ENCODE results near the gene GLIS2.

Gene GLIS2

DNA sequence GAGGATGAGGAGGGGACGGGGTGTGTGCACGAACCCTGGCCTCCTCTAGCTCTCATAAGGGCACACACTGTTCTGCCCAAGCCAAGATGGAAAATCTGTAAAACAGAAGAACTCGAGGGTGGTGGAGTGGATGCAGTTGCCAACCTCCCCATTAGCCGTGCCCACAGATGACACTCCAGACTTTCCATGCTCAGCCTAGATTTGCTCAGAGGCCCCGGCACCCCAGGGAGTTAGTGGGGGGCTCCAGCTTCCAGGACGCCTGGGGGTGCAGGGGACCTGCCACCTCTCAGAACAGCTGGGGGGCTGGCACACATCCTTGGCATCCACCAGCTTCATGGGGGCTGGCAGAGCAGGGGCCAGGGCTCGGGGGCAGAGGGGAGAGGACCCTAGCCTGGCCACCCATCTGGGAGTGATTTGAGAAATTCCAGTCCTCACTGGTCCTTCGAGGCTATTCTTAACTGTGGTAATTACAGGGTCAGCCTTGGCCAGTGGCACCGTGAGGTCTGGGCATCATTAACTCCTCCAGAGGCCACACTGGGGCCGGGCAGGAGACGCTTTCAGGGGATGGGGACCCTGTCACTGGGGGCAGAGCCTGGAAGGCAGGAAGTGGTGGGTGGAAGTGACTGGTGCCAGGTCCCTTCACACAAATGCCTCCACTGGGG lies 70.1 kb downstream of the GLIS2 start:
- DNase-seq = no peak

DNA sequence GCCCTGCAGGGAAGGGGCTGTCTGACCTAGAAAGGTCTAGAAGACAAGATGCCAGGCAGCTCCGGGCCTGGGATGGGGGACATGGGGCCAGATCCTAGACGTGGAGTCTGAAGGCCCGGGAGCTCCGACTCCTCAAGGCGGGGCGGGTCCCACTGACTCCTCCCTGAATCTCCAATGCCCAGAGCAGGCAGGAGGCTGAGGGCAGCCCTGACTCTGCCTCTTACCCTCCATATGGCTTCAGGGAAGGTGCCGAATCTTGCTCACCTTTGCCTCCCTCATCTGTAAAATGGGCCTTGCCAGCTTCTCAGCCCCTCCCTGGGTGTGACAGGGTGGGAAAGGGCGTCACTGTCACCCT lies 70.6 kb downstream of the GLIS2 start:
- no peak for DNase-seq

DNA sequence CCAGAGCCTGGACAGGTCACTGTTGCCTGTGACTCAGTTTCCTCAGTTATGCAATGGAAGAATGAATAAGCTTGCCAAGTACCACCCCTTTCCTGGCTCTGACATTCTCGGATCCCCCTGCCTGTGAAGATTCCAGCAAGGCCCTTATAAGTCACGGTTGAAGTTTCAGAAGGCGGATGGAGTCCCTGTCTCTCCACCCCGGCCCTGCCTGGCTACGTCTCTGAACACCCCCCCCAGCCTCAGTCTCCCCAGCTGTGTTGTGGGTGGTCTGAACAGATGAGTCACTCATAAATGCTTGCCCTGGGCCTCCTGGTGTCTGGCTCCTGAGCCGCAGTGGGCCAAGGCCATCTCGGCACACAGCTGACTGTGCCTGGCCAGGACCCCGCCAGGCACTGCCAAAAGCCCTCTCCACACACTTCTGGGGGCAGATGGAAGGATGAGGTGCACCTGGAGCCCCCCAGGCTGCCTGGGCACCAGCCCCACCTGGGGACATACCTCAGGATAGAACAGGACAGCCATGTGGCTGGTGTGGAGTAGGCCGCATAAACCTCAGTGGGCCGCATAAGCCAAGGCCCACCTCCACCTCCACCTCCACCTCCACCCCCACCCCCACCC lies 71.2 kb downstream of the GLIS2 start:
- DNase-seq = no peak

DNA sequence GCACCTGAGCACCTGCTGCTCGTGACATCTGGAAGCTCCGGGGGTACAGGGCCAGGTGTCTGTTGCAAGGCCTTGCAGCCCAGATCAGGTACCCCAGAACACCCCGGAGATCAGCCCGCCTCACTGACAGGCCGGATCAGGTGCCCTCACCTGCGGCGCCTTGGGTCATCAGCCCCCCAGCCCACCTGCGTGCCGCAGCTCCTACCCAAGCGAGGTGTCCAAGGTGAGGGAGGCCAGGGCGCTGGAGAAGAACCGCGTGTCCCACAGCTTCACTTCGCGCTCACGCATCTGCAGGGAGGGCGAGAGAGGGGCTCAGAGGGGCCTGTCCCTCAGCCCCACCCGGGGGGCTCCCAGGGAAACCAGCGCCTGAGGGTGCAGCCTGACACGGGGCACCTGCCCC lies 71.9 kb downstream of the GLIS2 start:
- DNase-seq = no peak

DNA sequence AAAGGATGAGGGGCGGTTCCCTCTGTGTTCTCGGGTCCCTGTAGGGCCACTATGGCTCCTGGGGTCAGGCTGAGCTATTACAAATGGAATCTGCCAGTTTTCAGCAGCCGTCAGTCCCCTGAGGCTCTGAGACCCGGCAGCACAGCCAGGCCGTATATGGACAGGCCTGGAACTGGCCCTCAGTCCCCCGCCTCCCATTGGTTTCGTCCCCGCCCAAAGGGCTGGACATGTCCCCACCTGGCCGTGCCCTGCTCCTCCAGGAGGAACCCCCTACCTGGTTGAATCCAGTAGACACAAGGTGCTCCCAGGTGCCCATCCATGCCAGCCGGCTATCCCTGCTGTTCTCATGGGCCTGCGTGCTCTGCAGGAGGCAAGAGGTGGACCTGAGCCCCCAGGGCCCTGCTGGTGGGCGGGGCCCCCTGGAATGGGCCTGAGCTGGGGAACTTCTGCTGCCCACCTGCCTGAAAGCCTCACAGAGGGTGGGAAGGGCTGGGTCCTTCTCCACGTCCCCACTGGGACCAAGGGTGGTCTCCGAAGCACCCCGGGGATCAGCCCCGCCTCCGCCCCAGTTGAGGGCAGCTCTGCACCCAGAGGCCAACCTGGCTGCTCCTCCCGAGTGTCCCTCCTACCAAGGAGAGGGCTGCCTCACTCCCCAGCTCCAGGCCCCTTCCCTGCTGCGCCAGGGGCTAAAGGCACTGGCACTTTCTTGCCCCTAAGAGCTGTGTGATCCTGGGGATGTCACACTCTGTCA lies 72.6 kb downstream of the GLIS2 start:
- DNase-seq = no peak

Data from CD4-positive, alpha-beta T cell treated with Interleukin-10 for 1 hour (primary cell).